Prostate gland (tissue), 2 donors: ENCODE data around the gene RDX.

Source experiments
- CTCF ChIP-seq, 4 experiments: fragments of 200-600 bp in 2 of 4; fragments of 450-650 bp in 2 of 4; sonication (generic) in 2 of 4; IDR thresholded peaks; 1 replicate in 3 of 4; 2 replicates in 1 of 4; pipeline ENCODE4 v1.5.1; 2016 to 2019; ENCODE audit warnings: antibody characterized with exemption in 4 of 4, mild to moderate bottlenecking in 2 of 4, moderate library complexity in 2 of 4
- POLR2A ChIP-seq: fragments of 450-650 bp; IDR thresholded peaks from one replicate; pipeline ENCODE4 v1.6.1; 2016; ENCODE audit warnings: antibody characterized with exemption, mild to moderate bottlenecking
- POLR2AphosphoS5 ChIP-seq: sonication (generic); formaldehyde crosslinking; IDR thresholded peaks from one replicate; pipeline ENCODE4 v1.6.1; 2017; ENCODE audit warnings: antibody characterized with exemption

DNA sequence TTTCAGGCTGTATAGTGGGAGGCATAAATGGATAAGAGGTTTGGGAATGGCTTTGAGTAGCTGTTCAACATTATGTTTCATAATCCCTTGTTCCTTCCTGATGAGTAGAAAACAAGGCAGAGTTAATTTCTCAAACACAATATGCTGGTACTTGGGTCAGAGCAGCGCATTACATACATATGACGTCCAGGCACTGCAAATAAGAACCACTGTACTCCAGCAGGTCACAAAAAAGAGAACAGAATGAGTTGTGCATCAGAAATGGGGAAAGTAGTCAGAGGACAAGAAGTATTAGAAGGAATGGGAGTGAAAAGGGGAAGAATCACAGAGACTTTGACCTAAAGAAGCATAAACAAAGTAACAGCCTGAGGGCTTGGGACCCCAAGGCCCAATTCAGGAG lies 44.0 kb upstream of the RDX start:
- TF ChIP-seq POLR2A: no peak
- TF ChIP-seq CTCF (IDR thresholded peaks at IDR 0.05): no peak
- no peak for TF ChIP-seq POLR2AphosphoS5
